K562 (cell line): ENCODE results near the gene EFCC1. TPM values are rescaled to one million over a fixed set of nuclear protein-coding genes. Genes with fewer than 3 reads are reported as not detected.

Source experiments
- CREB3L1 ChIP-seq: fragments of 450-650 bp; IDR thresholded peaks from 2 replicates; pipeline ENCODE4 v1.6.1; 2014; ENCODE audit warnings: low read depth, mild to moderate bottlenecking, moderate library complexity, borderline replicate concordance
- FOS ChIP-seq: IDR thresholded peaks from 3 replicates; pipeline ENCODE4 v1.6.1; 2011; ENCODE audit not compliant: insufficient read length; ENCODE audit errors: extremely low read depth
- FOXK2 ChIP-seq, 2 experiments: fragments of 450-650 bp; IDR thresholded peaks in 1 of 2; conservative IDR thresholded peaks in 1 of 2; 2 replicates each; pipeline ENCODE4 v1.6.1; 2016; ENCODE audit warnings: low read depth in 2 of 2, mild to moderate bottlenecking in 1 of 2
- GABPB1 ChIP-seq: sonication (generic); formaldehyde crosslinking; IDR thresholded peaks from 2 replicates; pipeline ENCODE4 v1.8.0; 2022; ENCODE audit warnings: mild to moderate bottlenecking, missing genetic modification reagents
- MAFF ChIP-seq: IDR thresholded peaks from 2 replicates; pipeline ENCODE4 v1.6.1; 2012; ENCODE audit warnings: low read length, improper control_type of control experiment
- MIER1 ChIP-seq: fragments of 450-650 bp; IDR thresholded peaks from 2 replicates; pipeline ENCODE4 v1.6.1; 2016; ENCODE audit warnings: antibody characterized with exemption, mild to moderate bottlenecking, low read depth
- MYNN ChIP-seq, 2 experiments: sonication (generic); formaldehyde crosslinking in 1 of 2; IDR thresholded peaks; 2 replicates each; pipeline versions ENCODE4 v1.5.0 to v1.6.1; 2016 to 2020; ENCODE audit warnings: antibody characterized with exemption in 1 of 2, missing genetic modification reagents in 1 of 2
- POLR2AphosphoS5 ChIP-seq: IDR thresholded peaks from 2 replicates; pipeline ENCODE4 v1.6.1; 2011; ENCODE audit warnings: mild to moderate bottlenecking, low read depth, low read length, moderate library complexity; ENCODE audit not compliant: control insufficient read depth, insufficient read depth
- RBM25 ChIP-seq: fragments of 200-400 bp; formaldehyde crosslinking; IDR thresholded peaks from 2 replicates; pipeline ENCODE4 v1.6.1; 2018; ENCODE audit warnings: low read length, low read depth, moderate library complexity; ENCODE audit not compliant: severe bottlenecking
- RERE ChIP-seq: sonication (generic); formaldehyde crosslinking; IDR thresholded peaks from 2 replicates; pipeline ENCODE4 v1.8.0; 2023; ENCODE audit warnings: missing genetic modification reagents, mild to moderate bottlenecking, borderline replicate concordance
- RNF2 ChIP-seq: sonication (generic); IDR thresholded peaks from 2 replicates; pipeline ENCODE4 v1.6.1; 2016
- ZKSCAN1 ChIP-seq: fragments of 150-350 bp; IDR thresholded peaks from 2 replicates; pipeline ENCODE4 v1.6.1; 2016; ENCODE audit warnings: low read depth, low read length
- polyA plus RNA-seq, 8 experiments: library from polyadenylated mRNA; depleted of rRNA in 4 of 8; stranded (reverse) in 5 of 8; unstranded in 3 of 8; fragments of >200 nt; fragmentation: Nextera tagmentation in 2 of 8; fragmentation: Illumina TruSeq in 1 of 8; extraction: Ambion mirVana in 2 of 8; extraction: Trizol in 1 of 8; gene quantifications; 2 replicates each; pipeline versions ENCODE4 v1.2.1 to v1.2.3, GENCODE V29; 2011 to 2014; ENCODE audit warnings: inconsistent platforms in 1 of 8, missing spikeins in 1 of 8
- total RNA-seq, 7 experiments: library from RNA; depleted of rRNA in 6 of 7; stranded (reverse); fragments of >200 nt in 6 of 7; fragmentation: Illumina TruSeq in 2 of 7; extraction: Trizol in 2 of 7; gene quantifications; 2 replicates each; pipeline versions ENCODE4 v1.2.1 to v1.2.3, GENCODE V29; 2011 to 2021; ENCODE audit warnings: low replicate concordance in 1 of 7
- TF ChIP-seq, protein P1 (sequence below): fragments of 250-450 bp; sonication (Bioruptor Pico); IDR thresholded peaks from 2 replicates; pipeline ENCODE4 v1.8.0; 2022; ENCODE audit warnings: inconsistent platforms, mild to moderate bottlenecking, moderate library complexity, borderline replicate concordance
- TF ChIP-seq, protein P2 (sequence below): fragments of 250-450 bp; sonication (Bioruptor Pico); IDR thresholded peaks from 2 replicates; pipeline ENCODE4 v1.4.0; 2020; ENCODE audit warnings: mild to moderate bottlenecking

Gene EFCC1
- total and polyA plus RNA-seq, 9 of the 15 experiments (the other 6 are each of a cell fraction or from before 2014, with no cell fraction given): not detected

DNA sequence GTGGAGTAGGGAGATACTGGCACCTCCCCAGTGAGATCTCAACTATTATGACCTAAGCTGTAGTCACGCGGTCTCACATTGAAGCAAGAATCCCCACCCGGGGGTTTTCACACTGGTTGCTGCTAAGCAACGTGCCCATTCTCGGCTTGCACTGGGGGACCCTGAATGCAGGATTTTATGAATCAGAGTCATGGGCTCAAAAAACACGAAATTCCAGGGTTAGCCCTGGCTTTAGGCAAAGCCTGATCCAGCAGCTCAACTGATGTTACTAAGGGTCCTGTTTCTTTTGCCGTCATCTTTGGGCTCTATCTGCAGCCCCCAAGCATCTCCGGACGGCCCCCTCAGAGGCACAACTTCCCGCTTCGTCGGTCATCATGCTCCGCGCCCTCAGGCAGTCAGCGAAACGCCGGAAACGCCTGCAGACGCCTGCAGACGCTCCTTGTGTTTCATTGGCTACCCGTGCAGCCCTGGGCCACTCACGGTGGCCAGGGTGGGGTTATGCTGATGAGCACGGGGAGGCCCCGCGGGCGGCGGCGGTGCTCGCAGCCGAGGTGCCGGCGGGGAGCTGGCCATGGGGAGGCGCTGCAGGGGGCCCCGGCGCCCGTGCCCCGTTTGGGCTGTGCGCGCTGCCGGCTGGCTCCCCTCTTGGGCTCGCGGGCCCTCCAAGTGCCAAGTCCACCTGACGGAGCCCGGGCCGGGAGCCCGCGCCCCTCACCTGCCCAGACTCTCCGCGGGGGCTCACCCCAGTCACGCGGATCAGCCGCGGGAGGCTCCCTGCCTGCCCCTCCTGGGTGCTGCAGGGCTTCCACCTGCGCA is 25.8 kb downstream of the EFCC1 start (continued):
- no peak for TF ChIP-seq RERE (CRISPR knock-in tag)
- peak; percentile 47 for TF ChIP-seq RBM25
- TF ChIP-seq, protein P1, sequence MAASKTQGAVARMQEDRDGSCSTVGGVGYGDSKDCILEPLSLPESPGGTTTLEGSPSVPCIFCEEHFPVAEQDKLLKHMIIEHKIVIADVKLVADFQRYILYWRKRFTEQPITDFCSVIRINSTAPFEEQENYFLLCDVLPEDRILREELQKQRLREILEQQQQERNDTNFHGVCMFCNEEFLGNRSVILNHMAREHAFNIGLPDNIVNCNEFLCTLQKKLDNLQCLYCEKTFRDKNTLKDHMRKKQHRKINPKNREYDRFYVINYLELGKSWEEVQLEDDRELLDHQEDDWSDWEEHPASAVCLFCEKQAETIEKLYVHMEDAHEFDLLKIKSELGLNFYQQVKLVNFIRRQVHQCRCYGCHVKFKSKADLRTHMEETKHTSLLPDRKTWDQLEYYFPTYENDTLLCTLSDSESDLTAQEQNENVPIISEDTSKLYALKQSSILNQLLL (CRISPR knock-in tag): no peak
- peak; percentile 46 for TF ChIP-seq FOS
- no peak for TF ChIP-seq MIER1
- TF ChIP-seq ZKSCAN1: peak; percentile 31; the same call in 1 of the 2 replicates
- no peak for TF ChIP-seq MYNN (IDR thresholded peaks at IDR 0.05)
- no peak for TF ChIP-seq MYNN (CRISPR knock-in tag; IDR thresholded peaks at IDR 0.05)
- 0 out of 4 replicates have a peak, but pooled peaks of 1 of the 2 experiments have one; percentile 12 for TF ChIP-seq FOXK2 (conservative IDR thresholded peaks at IDR 0.05 in 1 of 2, IDR thresholded peaks at IDR 0.05 in 1 of 2; ENCODE audit: low read depth in 2 of 2)
- TF ChIP-seq CREB3L1: 0 out of 2 replicates have a peak, but pooled peaks have one; percentile 53
- TF ChIP-seq MAFF: no peak
- TF ChIP-seq, protein P2, sequence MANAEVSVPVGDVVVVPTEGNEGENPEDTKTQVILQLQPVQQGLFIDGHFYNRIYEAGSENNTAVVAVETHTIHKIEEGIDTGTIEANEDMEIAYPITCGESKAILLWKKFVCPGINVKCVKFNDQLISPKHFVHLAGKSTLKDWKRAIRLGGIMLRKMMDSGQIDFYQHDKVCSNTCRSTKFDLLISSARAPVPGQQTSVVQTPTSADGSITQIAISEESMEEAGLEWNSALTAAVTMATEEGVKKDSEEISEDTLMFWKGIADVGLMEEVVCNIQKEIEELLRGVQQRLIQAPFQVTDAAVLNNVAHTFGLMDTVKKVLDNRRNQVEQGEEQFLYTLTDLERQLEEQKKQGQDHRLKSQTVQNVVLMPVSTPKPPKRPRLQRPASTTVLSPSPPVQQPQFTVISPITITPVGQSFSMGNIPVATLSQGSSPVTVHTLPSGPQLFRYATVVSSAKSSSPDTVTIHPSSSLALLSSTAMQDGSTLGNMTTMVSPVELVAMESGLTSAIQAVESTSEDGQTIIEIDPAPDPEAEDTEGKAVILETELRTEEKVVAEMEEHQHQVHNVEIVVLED (CRISPR knock-in tag): peak; percentile 60
- 0 out of 2 replicates have a peak, but pooled peaks have one; percentile 41 for TF ChIP-seq RNF2
- TF ChIP-seq GABPB1 (CRISPR knock-in tag): peak; percentile 87
- 0 out of 2 replicates have a peak, but pooled peaks have one; percentile 22 for TF ChIP-seq POLR2AphosphoS5
